H1 (cell line): ENCODE data around the gene S100A16. TPM values are rescaled to one million over a fixed set of nuclear protein-coding genes. Genes with fewer than 3 reads are reported as not detected.

Source experiments
- CTCF ChIA-PET: fragments of 300-600 bp; sonication (Branson Sonifier 250); formaldehyde crosslinking; loops from one replicate; lab custom pipeline; 2021; ENCODE audit not compliant: partially characterized antibody; lab: Charles Lee
- POLR2A ChIA-PET: fragments of 300-600 bp; sonication (Branson Sonifier 250); formaldehyde crosslinking; loops from one replicate; lab custom pipeline; 2021; ENCODE audit warnings: inconsistent platforms; ENCODE audit not compliant: partially characterized antibody; lab: Charles Lee
- DNase-seq, 2 experiments: peaks; one replicate each; pipeline versions ENCODE4 v3.0.0 to v3.0.0-alpha.2; 2010 to 2022; ENCODE audit warnings: low spot score in 2 of 2, low read depth in 1 of 2, mixed read lengths in 1 of 2
- FAIRE-seq: peaks from 2 replicates; lab custom pipeline; 2011; peaks lifted over from hg19 to GRCh38; lab: Jason Lieb, UNC
- H2AFZ ChIP-seq: 2 replicates; pipeline ENCODE4 v1.8.1; 2012; ENCODE audit warnings: low read length, inconsistent platforms
- H2AK5ac ChIP-seq: 2 replicates; pipeline ENCODE4 v1.6.1; 2013; ENCODE audit warnings: low read depth, low read length
- H2BK120ac ChIP-seq: replicated peaks from 2 replicates; pipeline ENCODE3; 2013; ENCODE audit warnings: low read depth, low read length, inconsistent platforms
- H2BK12ac ChIP-seq: 2 replicates; pipeline ENCODE4 v1.6.1; 2013; ENCODE audit warnings: low read depth, low read length
- H2BK15ac ChIP-seq: 2 replicates; pipeline ENCODE4 v1.6.1; 2013; ENCODE audit warnings: low read length
- H2BK20ac ChIP-seq: 2 replicates; pipeline ENCODE4 v1.6.1; 2013; ENCODE audit warnings: low read length
- H2BK5ac ChIP-seq: 2 replicates; pipeline ENCODE4 v1.6.1; 2013; ENCODE audit warnings: low read depth, low read length
- H3K14ac ChIP-seq: 2 replicates; pipeline ENCODE4 v1.6.1; 2013; ENCODE audit warnings: inconsistent platforms; ENCODE audit not compliant: insufficient read length
- H3K18ac ChIP-seq: 2 replicates; pipeline ENCODE4 v1.6.1; 2013; ENCODE audit warnings: low read length; ENCODE audit errors: extremely low read depth
- H3K23ac ChIP-seq: 2 replicates; pipeline ENCODE4 v1.6.1; 2013; ENCODE audit warnings: inconsistent platforms; ENCODE audit not compliant: insufficient read length
- H3K23me2 ChIP-seq: 2 replicates; pipeline ENCODE4 v1.6.1; 2013; ENCODE audit warnings: low read depth, low read length
- H3K27ac ChIP-seq: 2 replicates; pipeline ENCODE4 v1.6.1; 2011; ENCODE audit warnings: low read depth, low read length, inconsistent platforms
- H3K27me3 ChIP-seq, 4 experiments: replicated peaks in 1 of 4; 1 replicate in 1 of 4; 2 replicates in 3 of 4; pipeline versions ENCODE4 v1.6.1 to v1.8.1; 2011 to 2013; ENCODE audit warnings: low read length in 3 of 4, mild to moderate bottlenecking in 3 of 4, inconsistent platforms in 2 of 4, mixed read lengths in 2 of 4, moderate library complexity in 1 of 4; ENCODE audit not compliant: control insufficient read depth in 3 of 4, insufficient read depth in 3 of 4; ENCODE audit errors: extremely low read depth in 1 of 4
- H3K36me3 ChIP-seq, 4 experiments: 2 replicates each; pipeline versions ENCODE4 v1.6.1 to v1.8.1; 2011 to 2013; ENCODE audit warnings: mild to moderate bottlenecking in 4 of 4, low read length in 3 of 4, moderate library complexity in 2 of 4, control low read depth in 1 of 4, inconsistent platforms in 1 of 4; ENCODE audit not compliant: insufficient read depth in 4 of 4, control insufficient read depth in 2 of 4
- H3K4ac ChIP-seq: replicated peaks from 2 replicates; pipeline ENCODE3; 2013; ENCODE audit warnings: low read length, low read depth, mixed read lengths, inconsistent platforms; ENCODE audit not compliant: insufficient read length
- H3K4me1 ChIP-seq, 4 experiments: replicated peaks in 1 of 4; 1 replicate in 1 of 4; 2 replicates in 3 of 4; pipeline versions ENCODE4 v1.6.1 to v1.8.1; 2011 to 2013; ENCODE audit warnings: low read length in 3 of 4, inconsistent platforms in 2 of 4, mixed read lengths in 1 of 4; ENCODE audit not compliant: insufficient read depth in 4 of 4, control insufficient read depth in 3 of 4
- H3K4me2 ChIP-seq, 2 experiments: 2 replicates each; pipeline versions ENCODE4 v1.6.1 to v1.8.1; 2011 to 2013; ENCODE audit warnings: low read depth in 2 of 2, low read length in 2 of 2, control low read depth in 1 of 2, inconsistent platforms in 1 of 2, mild to moderate bottlenecking in 1 of 2; ENCODE audit not compliant: insufficient read depth in 1 of 2
- H3K4me3 ChIP-seq, 4 experiments: fragments of 200-600, 300-600 bp in 1 of 4; sonication (generic), shearing (Covaris generic), sonication (Bioruptor Twin) in 1 of 4; 2 replicates each; pipeline versions ENCODE4 v1.5.1 to v1.8.1; 2011 to 2016; ENCODE audit warnings: low read length in 4 of 4, low read depth in 3 of 4, control low read depth in 2 of 4, inconsistent platforms in 2 of 4, mild to moderate bottlenecking in 2 of 4, mixed read lengths in 1 of 4, moderate library complexity in 1 of 4; ENCODE audit not compliant: insufficient read depth in 2 of 4; ENCODE audit errors: extremely low read depth in 1 of 4
- H3K56ac ChIP-seq: replicated peaks from 2 replicates; pipeline ENCODE3; 2013; ENCODE audit warnings: low read depth, mild to moderate bottlenecking, mixed read lengths, low read length, inconsistent platforms; ENCODE audit not compliant: insufficient read length
- H3K79me1 ChIP-seq: 2 replicates; pipeline ENCODE4 v1.6.1; 2013; ENCODE audit warnings: low read depth, low read length, control low read depth
- H3K79me2 ChIP-seq, 2 experiments: 2 replicates each; pipeline versions ENCODE4 v1.6.1 to v1.8.1; 2012 to 2013; ENCODE audit warnings: low read length in 2 of 2, mild to moderate bottlenecking in 2 of 2, inconsistent platforms in 1 of 2; ENCODE audit not compliant: insufficient read depth in 2 of 2, control insufficient read depth in 1 of 2
- H3K9ac ChIP-seq, 4 experiments: replicated peaks in 1 of 4; 1 replicate in 1 of 4; 2 replicates in 3 of 4; pipeline versions ENCODE4 v1.6.1 to v1.8.1; 2011 to 2013; ENCODE audit warnings: low read depth in 3 of 4, low read length in 3 of 4, control low read depth in 2 of 4, mild to moderate bottlenecking in 2 of 4, moderate library complexity in 2 of 4, inconsistent platforms in 1 of 4; ENCODE audit errors: extremely low read depth in 1 of 4
- H3K9me3 ChIP-seq, 2 experiments: 2 replicates each; pipeline versions ENCODE4 v1.6.1 to v1.8.1; 2012 to 2013; ENCODE audit warnings: mild to moderate bottlenecking in 2 of 2, moderate library complexity in 2 of 2, control low read depth in 1 of 2, inconsistent platforms in 1 of 2, low read depth in 1 of 2, low read length in 1 of 2, mixed read lengths in 1 of 2; ENCODE audit not compliant: insufficient read depth in 2 of 2
- H4K20me1 ChIP-seq, 2 experiments: replicated peaks in 1 of 2; 2 replicates each; pipeline versions ENCODE3 to v1.8.1; 2011 to 2013; ENCODE audit warnings: inconsistent platforms in 2 of 2, low read length in 2 of 2, mild to moderate bottlenecking in 1 of 2; ENCODE audit not compliant: insufficient read depth in 2 of 2, control insufficient read depth in 1 of 2
- H4K5ac ChIP-seq: 2 replicates; pipeline ENCODE4 v1.6.1; 2013; ENCODE audit warnings: low read length, low read depth, mixed read lengths, inconsistent platforms; ENCODE audit not compliant: insufficient read length
- H4K8ac ChIP-seq: 2 replicates; pipeline ENCODE4 v1.8.0; 2013; ENCODE audit warnings: mild to moderate bottlenecking, moderate library complexity, low read length, inconsistent platforms; ENCODE audit not compliant: insufficient read depth; ENCODE audit errors: extremely low read depth
- H4K91ac ChIP-seq: replicated peaks from 2 replicates; pipeline ENCODE3; 2013; ENCODE audit warnings: low read length, mixed read lengths, inconsistent platforms; ENCODE audit not compliant: insufficient read length
- EZH2 ChIP-seq: fragments of 200-600 bp; sonication (generic); IDR thresholded peaks from 2 replicates; pipeline ENCODE4 v1.7.1; 2012; ENCODE audit warnings: low read depth, mild to moderate bottlenecking, moderate library complexity, low read length, inconsistent platforms; ENCODE audit not compliant: severe bottlenecking
- TBP ChIP-seq: IDR thresholded peaks from 2 replicates; pipeline ENCODE4 v1.6.1; 2011; ENCODE audit warnings: low read depth, low read length, improper control_type of control experiment
- WGBS, 2 experiments: shearing (Covaris generic) in 1 of 2; methylation state at CpG; one replicate each; pipeline versions ENCODE4 v1.1.6 to v1.1.7; 2013 to 2015; ENCODE audit warnings: low lambda C conversion rate in 2 of 2, mixed read lengths in 2 of 2, inconsistent platforms in 1 of 2, low coverage in 1 of 2, missing lambda C conversion rate in 1 of 2; ENCODE audit not compliant: insufficient replicate concordance in 2 of 2, insufficient coverage in 1 of 2, insufficient read length in 1 of 2; ENCODE audit errors: extremely low coverage in 1 of 2, missing lambda C conversion rate in 1 of 2; 5-methylcytosine and 5-hydroxymethylcytosine counted together
- polyA plus RNA-seq, 7 experiments: library from polyadenylated mRNA; depleted of rRNA in 3 of 7; stranded (reverse) in 5 of 7; unstranded in 2 of 7; fragments of >200 nt in 5 of 7; fragments of 200-250 nt in 2 of 7; gene quantifications; 1 replicate in 5 of 7; 2 replicates in 1 of 7; 4 replicates in 1 of 7; pipeline versions ENCODE4 v1.2.1 to v1.2.3, GENCODE V29; 2011 to 2013; ENCODE audit warnings: missing spikeins in 2 of 7, mixed read lengths in 2 of 7
- total RNA-seq: library from RNA; stranded (reverse); fragmentation: NEBNext Ultra II Directional; extraction: Animal tissue kit (Norgen Biotek cat#: 25700); gene quantifications from 2 replicates; pipeline ENCODE4 v1.2.1, GENCODE V29; 2021

Gene S100A16
- total and polyA plus RNA-seq, 2 of the 8 experiments (the other 6 are each of a cell fraction or from before 2014, with no cell fraction given), result 14.9 to 61.4 TPM

- H4K91ac ChIP-seq, result no peak overlapping the region
- H3K14ac ChIP-seq, result no peak overlapping the region
- WGBS, 2 experiments, result 97% methylated on average over 2 of the region's 2 CpGs; no CpG with 5 or more reads in 1 of the 2 experiments
- no peak overlapping the region for H2BK15ac ChIP-seq
- H3K27ac ChIP-seq, result no peak overlapping the region
- no peaks in the 10 kb centered on the region for H3K23me2 ChIP-seq
- H2BK20ac ChIP-seq, result no peak overlapping the region
- ChIA-PET CTCF (no interaction called here), POLR2A (interaction anchor here (0.7 to 1.3 kb wide), 3 partner anchors 9 to 47 kb away, joined by 3 to 4 read pairs (median 3); no protein-coding TSS in a partner anchor)
- no peak overlapping the region for H3K56ac ChIP-seq
- H2AK5ac ChIP-seq, result no peak overlapping the region
- H3K79me1 ChIP-seq, result no peaks in the 10 kb centered on the region
- H3K79me2 ChIP-seq, result no peaks in the 10 kb centered on the region
- H3K27me3 ChIP-seq, result no peaks in the 10 kb centered on the region
- no peak overlapping the region for H3K4ac ChIP-seq
- FAIRE-seq, result no peak
- no peak overlapping the region for H3K4me2 ChIP-seq
- no peaks in the 10 kb centered on the region for H4K20me1 ChIP-seq
- H3K4me3 ChIP-seq, result no peak overlapping the region
- no peak overlapping the region for H2AFZ ChIP-seq
- H4K8ac ChIP-seq, result no peak overlapping the region
- H2BK120ac ChIP-seq, result no peak overlapping the region
- no peak overlapping the region for H3K9ac ChIP-seq
- no peak overlapping the region for H3K23ac ChIP-seq
- no peak overlapping the region for H3K18ac ChIP-seq
- H2BK5ac ChIP-seq, result no peak overlapping the region
- no peaks in the 10 kb centered on the region for H3K9me3 ChIP-seq
- no peak for DNase-seq
- no peak overlapping the region for H4K5ac ChIP-seq
- no peaks in the 10 kb centered on the region for H3K4me1 ChIP-seq
- no peaks in the 10 kb centered on the region for H3K36me3 ChIP-seq
- H2BK12ac ChIP-seq, result no peak overlapping the region
- TF ChIP-seq TBP (no peak), EZH2 (no peak)
Measured at GRCh38 chr1:153588482-153588881, 24.5 kb downstream of the S100A16 start.
